ENCODE measurements around the gene PHGDH. TPM values are rescaled to one million over a fixed set of nuclear protein-coding genes. Genes with fewer than 3 reads are reported as not detected.
"Not testable (repeated sequence)": the region's sequence is repeated elsewhere in the genome, so short reads cannot be mapped to it uniquely, and the experiment has no call there.

PHGDH gene
- total RNA-seq, 1 donor from 2014 or later: 280 TPM

DNA sequence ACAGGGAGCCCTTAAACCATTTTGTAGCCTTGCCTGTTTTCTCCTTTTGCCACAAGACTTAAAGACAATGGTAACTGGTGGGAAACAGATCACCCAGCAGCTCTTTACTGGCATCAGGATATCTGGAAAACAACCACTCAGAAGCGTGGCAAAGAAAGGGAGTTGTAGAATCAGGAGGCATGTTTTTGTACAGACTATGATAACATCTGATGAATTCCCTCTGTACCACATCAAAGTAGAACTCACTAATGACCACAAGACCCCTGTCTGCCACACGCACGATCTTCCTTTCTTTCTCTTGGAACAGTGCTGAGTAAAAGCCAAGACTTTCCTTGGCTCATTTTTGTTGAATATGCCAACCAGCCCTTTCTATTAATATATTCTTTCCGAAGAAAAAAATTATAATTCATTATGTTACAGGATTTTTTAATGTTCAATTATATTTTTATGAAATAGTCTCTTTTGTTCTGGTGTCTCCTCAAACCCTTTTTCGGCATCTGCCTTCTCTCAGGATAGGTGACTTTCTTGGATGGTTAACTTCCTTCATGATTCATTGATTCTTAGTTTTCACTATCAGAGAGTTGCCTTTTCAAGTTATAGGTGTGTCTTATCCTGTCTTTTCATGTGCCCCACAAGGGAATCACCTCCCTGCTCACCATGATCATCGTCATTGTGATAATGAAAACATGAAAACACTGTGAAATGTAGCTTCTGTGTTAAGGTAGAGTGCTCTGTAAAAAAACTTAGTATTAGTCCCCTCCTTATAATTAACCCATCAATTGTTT, 7.9 kb upstream of the PHGDH start:
- Mint-ChIP-seq H3K27ac (ENCODE audit: unreplicated experiment) (no peak overlapping the region), H3K4me3 (ENCODE audit: unreplicated experiment) (no peak overlapping the region), H3K4me1 (ENCODE audit: low read depth, unreplicated experiment) (no peaks in the 10 kb centered on the region), H3K27me3 (ENCODE audit: unreplicated experiment) (peaks cover 2% of the 10 kb centered on the region), H3K36me3 (ENCODE audit: unreplicated experiment) (peaks cover 26% of the 10 kb centered on the region), H3K9me3 (ENCODE audit: unreplicated experiment) (peaks cover 6% of the 10 kb centered on the region)
- TF ChIP-seq, protein P1, sequence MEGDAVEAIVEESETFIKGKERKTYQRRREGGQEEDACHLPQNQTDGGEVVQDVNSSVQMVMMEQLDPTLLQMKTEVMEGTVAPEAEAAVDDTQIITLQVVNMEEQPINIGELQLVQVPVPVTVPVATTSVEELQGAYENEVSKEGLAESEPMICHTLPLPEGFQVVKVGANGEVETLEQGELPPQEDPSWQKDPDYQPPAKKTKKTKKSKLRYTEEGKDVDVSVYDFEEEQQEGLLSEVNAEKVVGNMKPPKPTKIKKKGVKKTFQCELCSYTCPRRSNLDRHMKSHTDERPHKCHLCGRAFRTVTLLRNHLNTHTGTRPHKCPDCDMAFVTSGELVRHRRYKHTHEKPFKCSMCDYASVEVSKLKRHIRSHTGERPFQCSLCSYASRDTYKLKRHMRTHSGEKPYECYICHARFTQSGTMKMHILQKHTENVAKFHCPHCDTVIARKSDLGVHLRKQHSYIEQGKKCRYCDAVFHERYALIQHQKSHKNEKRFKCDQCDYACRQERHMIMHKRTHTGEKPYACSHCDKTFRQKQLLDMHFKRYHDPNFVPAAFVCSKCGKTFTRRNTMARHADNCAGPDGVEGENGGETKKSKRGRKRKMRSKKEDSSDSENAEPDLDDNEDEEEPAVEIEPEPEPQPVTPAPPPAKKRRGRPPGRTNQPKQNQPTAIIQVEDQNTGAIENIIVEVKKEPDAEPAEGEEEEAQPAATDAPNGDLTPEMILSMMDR (IDR thresholded peaks at IDR 0.05; ENCODE audit: partially characterized antibody, unreplicated experiment): no peak
- DNase-seq: no peak

DNA sequence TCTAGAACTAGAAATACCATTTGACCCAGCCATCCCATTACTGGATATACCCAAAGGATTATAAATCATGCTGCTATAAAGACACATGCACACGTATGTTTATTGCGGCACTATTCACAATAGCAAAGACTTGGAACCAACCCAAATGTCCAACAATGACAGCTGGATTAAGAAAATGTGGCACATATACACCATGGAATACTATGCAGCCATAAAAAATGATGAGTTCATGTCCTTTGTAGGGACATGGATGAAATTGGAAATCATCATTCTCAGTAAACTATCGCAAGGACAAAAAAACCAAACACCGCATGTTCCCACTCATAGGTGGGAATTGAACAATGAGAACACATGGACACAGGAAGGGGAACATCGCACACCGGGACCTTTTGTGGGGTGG, 5.1 kb upstream of the PHGDH start:
- not testable (repeated sequence) for H3K9me3 Mint-ChIP-seq (ENCODE audit: unreplicated experiment)

GRCh38 chr1:119711356-119711803, 354 bp upstream of the PHGDH start:
- Mint-ChIP-seq H3K27me3 (ENCODE audit: unreplicated experiment) (peaks cover 17% of the 10 kb centered on the region), H3K4me1 (ENCODE audit: low read depth, unreplicated experiment) (peaks cover 29% of the 10 kb centered on the region), H3K9me3 (ENCODE audit: unreplicated experiment) (peaks cover 30% of the 10 kb centered on the region), H3K27ac (ENCODE audit: unreplicated experiment) (peak overlapping the region; percentile 90), H3K4me3 (ENCODE audit: unreplicated experiment) (peak overlapping the region; percentile 93)
- not testable (repeated sequence) for DNase-seq; H3K36me3 Mint-ChIP-seq (ENCODE audit: unreplicated experiment)

More for the DNA sequence above, 5.1 kb upstream of the PHGDH start:
- DNase-seq; H3K4me3 Mint-ChIP-seq (ENCODE audit: unreplicated experiment); H3K27ac Mint-ChIP-seq (ENCODE audit: unreplicated experiment); H3K27me3 Mint-ChIP-seq (ENCODE audit: unreplicated experiment); H3K4me1 Mint-ChIP-seq (ENCODE audit: low read depth, unreplicated experiment): not testable (repeated sequence)
- peaks cover 15% of the 10 kb centered on the region for H3K36me3 Mint-ChIP-seq (ENCODE audit: unreplicated experiment)

GRCh38 chr1:119712342-119713038, 756 bp downstream of the PHGDH start:
- H3K36me3 Mint-ChIP-seq (ENCODE audit: unreplicated experiment): no peaks in the 10 kb centered on the region
- DNase-seq: peak; percentile 91
- TF ChIP-seq, protein P1 (IDR thresholded peaks at IDR 0.05; ENCODE audit: partially characterized antibody, unreplicated experiment): no peak
- H3K4me3 Mint-ChIP-seq (ENCODE audit: unreplicated experiment): peak overlapping the region; percentile 93
- H3K27ac Mint-ChIP-seq (ENCODE audit: unreplicated experiment): peak overlapping the region; percentile 96
- peaks cover 30% of the 10 kb centered on the region for H3K9me3 Mint-ChIP-seq (ENCODE audit: unreplicated experiment)
- peaks cover 15% of the 10 kb centered on the region for H3K27me3 Mint-ChIP-seq (ENCODE audit: unreplicated experiment)
- H3K4me1 Mint-ChIP-seq (ENCODE audit: low read depth, unreplicated experiment): peaks cover 33% of the 10 kb centered on the region

DNA sequence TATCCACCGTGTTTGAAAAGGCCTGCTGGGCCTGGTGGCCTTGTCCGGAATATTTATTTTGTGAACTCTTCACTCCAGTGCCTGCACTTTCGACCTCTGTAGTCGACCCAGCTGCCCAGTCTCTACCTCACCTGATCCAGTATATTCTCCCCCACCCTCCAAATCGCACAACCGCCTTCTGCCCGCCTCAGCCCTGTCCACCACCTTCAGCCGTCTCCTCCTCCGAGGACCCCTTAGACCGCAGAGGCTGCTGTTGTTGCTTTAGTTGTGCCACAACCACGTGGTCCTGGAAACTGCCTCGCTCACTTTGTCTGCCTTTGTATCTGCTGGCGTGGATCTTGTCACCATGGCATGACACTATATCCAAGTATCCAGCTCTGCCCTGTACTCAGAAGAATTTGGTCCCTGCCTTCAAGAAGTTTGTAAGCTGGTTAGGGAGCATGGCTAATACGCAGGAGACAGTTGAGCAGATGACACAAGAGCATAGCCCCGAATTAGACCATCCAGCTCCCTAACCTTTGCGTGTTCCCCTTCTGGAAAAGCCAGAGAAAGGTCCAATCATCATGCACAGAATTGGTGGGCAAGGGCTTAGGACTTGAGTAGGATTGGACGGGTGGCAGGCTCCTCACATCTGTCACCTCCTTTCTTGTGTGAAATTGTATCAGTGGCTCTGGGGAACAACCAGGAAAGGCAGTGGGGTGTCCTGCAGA, 1.5 kb downstream of the PHGDH start:
- peaks cover 33% of the 10 kb centered on the region for H3K4me1 Mint-ChIP-seq (ENCODE audit: low read depth, unreplicated experiment)
- H3K36me3 Mint-ChIP-seq (ENCODE audit: unreplicated experiment): no peaks in the 10 kb centered on the region
- H3K27me3 Mint-ChIP-seq (ENCODE audit: unreplicated experiment): peaks cover 15% of the 10 kb centered on the region
- TF ChIP-seq, protein P1 (IDR thresholded peaks at IDR 0.05; ENCODE audit: partially characterized antibody, unreplicated experiment): no peak
- H3K27ac Mint-ChIP-seq (ENCODE audit: unreplicated experiment): peak overlapping the region; percentile 96
- peaks cover 30% of the 10 kb centered on the region for H3K9me3 Mint-ChIP-seq (ENCODE audit: unreplicated experiment)
- DNase-seq: no peak
- peak overlapping the region; percentile 93 for H3K4me3 Mint-ChIP-seq (ENCODE audit: unreplicated experiment)

All from glutamatergic neuron (in vitro differentiated cells).